ENCODE results near the gene PARN. TPM values are rescaled to one million over a fixed set of nuclear protein-coding genes. Genes with fewer than 3 reads are reported as not detected.

Gene PARN
- total and polyA plus RNA-seq, 9 of the 15 experiments (the other 6 are each of a cell fraction or from before 2014, with no cell fraction given) = 9.6 to 51.3 (median 40.4) TPM

- no peak for TF ChIP-seq FOXO4 (CRISPR knock-in tag; IDR thresholded peaks at IDR 0.05)
- no peak for TF ChIP-seq ZNF766 (CRISPR knock-in tag; conservative IDR thresholded peaks at IDR 0.05)
- TF ChIP-seq SRSF9 (IDR thresholded peaks at IDR 0.05; ENCODE audit: borderline replicate concordance, low read depth, low read length) = no peak
- TF ChIP-seq TRIM25 (IDR thresholded peaks at IDR 0.05; ENCODE audit: borderline replicate concordance) = no peak
- no peak for TF ChIP-seq ZNF639 (CRISPR knock-in tag; conservative IDR thresholded peaks at IDR 0.05 in 1 of 2, IDR thresholded peaks at IDR 0.05 in 1 of 2)
- peak; percentile 5 for TF ChIP-seq RBM25 (IDR thresholded peaks at IDR 0.05; ENCODE audit: low read depth, low read length, severe bottlenecking)
- no peak for TF ChIP-seq CBX1 (IDR thresholded peaks at IDR 0.05; ENCODE audit: low read depth)
- TF ChIP-seq BRD4 (IDR thresholded peaks at IDR 0.05) = no peak
- no peak for TF ChIP-seq FOXK2 (conservative IDR thresholded peaks at IDR 0.05 in 1 of 2, IDR thresholded peaks at IDR 0.05 in 1 of 2; ENCODE audit: low read depth in 2 of 2)
- TF ChIP-seq HDGF (IDR thresholded peaks at IDR 0.05) = no peak
- no peak for TF ChIP-seq MTA1 (IDR thresholded peaks at IDR 0.05; ENCODE audit: borderline replicate concordance)
- no peak for TF ChIP-seq MAFF (IDR thresholded peaks at IDR 0.05; ENCODE audit: low read length)
- no peak for TF ChIP-seq SREBF2 (CRISPR knock-in tag; IDR thresholded peaks at IDR 0.05)
- TF ChIP-seq ZNF785 (CRISPR knock-in tag; IDR thresholded peaks at IDR 0.05) = no peak
- TF ChIP-seq FOSL1 (tag; conservative IDR thresholded peaks at IDR 0.05) = peak; percentile 86
- no peak for TF ChIP-seq PTTG1 (tag; IDR thresholded peaks at IDR 0.05; ENCODE audit: low read depth)
- no peak for TF ChIP-seq MLX (CRISPR knock-in tag; conservative IDR thresholded peaks at IDR 0.05)
- TF ChIP-seq DMBX1 (CRISPR knock-in tag; IDR thresholded peaks at IDR 0.05; ENCODE audit: borderline replicate concordance) = no peak
- peak; percentile 58; the same call in 1 of the 2 replicates for TF ChIP-seq SMARCE1 (IDR thresholded peaks at IDR 0.05)
- no peak for TF ChIP-seq ZNF695 (CRISPR knock-in tag; IDR thresholded peaks at IDR 0.05)
- no peak for TF ChIP-seq ZNF316 (IDR thresholded peaks at IDR 0.05)
- TF ChIP-seq CAMTA2 (CRISPR knock-in tag; conservative IDR thresholded peaks at IDR 0.05) = no peak
- no peak for TF ChIP-seq MAX (CRISPR knock-in tag; IDR thresholded peaks at IDR 0.05)
Observed at GRCh38 chr16:14399378-14400284, 230.4 kb downstream of the PARN start (continued).

Data from K562 (cell line).